Measurements from ENCODE around the gene GPBAR1.
A peak's percentile ranks its signal among the peaks of the same experiment; 100 is the strongest.

GPBAR1 gene

DNA sequence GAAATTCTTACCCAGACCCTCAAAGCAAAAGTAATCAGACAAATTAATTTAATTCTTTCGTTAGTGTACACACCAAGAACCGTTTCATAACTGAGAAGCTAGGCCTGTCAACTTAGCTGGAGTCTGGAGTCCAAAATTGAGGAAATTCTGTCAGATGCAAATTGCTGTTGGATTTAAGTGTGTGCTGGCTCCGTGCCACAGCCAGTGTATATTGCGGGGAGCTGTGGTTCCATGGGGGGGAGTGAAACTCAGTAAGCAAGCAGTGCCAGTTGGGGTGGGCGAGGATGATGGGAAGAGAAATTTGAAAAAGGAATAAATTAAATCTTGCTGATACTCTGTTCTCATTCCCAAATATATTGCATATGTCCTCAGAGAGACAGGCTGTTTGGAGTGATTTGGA is 39.8 kb upstream of the GPBAR1 start:
- TF ChIP-seq, protein P1, sequence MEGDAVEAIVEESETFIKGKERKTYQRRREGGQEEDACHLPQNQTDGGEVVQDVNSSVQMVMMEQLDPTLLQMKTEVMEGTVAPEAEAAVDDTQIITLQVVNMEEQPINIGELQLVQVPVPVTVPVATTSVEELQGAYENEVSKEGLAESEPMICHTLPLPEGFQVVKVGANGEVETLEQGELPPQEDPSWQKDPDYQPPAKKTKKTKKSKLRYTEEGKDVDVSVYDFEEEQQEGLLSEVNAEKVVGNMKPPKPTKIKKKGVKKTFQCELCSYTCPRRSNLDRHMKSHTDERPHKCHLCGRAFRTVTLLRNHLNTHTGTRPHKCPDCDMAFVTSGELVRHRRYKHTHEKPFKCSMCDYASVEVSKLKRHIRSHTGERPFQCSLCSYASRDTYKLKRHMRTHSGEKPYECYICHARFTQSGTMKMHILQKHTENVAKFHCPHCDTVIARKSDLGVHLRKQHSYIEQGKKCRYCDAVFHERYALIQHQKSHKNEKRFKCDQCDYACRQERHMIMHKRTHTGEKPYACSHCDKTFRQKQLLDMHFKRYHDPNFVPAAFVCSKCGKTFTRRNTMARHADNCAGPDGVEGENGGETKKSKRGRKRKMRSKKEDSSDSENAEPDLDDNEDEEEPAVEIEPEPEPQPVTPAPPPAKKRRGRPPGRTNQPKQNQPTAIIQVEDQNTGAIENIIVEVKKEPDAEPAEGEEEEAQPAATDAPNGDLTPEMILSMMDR (IDR thresholded peaks at IDR 0.05; ENCODE audit: insufficient read depth, low read length): no peak
- TF ChIP-seq, protein P2, sequence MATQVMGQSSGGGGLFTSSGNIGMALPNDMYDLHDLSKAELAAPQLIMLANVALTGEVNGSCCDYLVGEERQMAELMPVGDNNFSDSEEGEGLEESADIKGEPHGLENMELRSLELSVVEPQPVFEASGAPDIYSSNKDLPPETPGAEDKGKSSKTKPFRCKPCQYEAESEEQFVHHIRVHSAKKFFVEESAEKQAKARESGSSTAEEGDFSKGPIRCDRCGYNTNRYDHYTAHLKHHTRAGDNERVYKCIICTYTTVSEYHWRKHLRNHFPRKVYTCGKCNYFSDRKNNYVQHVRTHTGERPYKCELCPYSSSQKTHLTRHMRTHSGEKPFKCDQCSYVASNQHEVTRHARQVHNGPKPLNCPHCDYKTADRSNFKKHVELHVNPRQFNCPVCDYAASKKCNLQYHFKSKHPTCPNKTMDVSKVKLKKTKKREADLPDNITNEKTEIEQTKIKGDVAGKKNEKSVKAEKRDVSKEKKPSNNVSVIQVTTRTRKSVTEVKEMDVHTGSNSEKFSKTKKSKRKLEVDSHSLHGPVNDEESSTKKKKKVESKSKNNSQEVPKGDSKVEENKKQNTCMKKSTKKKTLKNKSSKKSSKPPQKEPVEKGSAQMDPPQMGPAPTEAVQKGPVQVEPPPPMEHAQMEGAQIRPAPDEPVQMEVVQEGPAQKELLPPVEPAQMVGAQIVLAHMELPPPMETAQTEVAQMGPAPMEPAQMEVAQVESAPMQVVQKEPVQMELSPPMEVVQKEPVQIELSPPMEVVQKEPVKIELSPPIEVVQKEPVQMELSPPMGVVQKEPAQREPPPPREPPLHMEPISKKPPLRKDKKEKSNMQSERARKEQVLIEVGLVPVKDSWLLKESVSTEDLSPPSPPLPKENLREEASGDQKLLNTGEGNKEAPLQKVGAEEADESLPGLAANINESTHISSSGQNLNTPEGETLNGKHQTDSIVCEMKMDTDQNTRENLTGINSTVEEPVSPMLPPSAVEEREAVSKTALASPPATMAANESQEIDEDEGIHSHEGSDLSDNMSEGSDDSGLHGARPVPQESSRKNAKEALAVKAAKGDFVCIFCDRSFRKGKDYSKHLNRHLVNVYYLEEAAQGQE (IDR thresholded peaks at IDR 0.05; ENCODE audit: insufficient replicate concordance, low read depth): no peak
- TF ChIP-seq GABPA (IDR thresholded peaks at IDR 0.05; ENCODE audit: low read depth) (no peak), SPI1 (IDR thresholded peaks at IDR 0.05; ENCODE audit: borderline replicate concordance, low read depth) (no peak), POLR2AphosphoS5 (IDR thresholded peaks at IDR 0.05; ENCODE audit: low read depth) (no peak)
- no peaks in the 10 kb centered on the region for H3K27me3 ChIP-seq (ENCODE audit: insufficient read depth, poor library complexity, severe bottlenecking)
- peak overlapping the region; percentile 92; the same call in 1 of the 2 replicates for H3K4me3 ChIP-seq (replicated peaks; ENCODE audit: insufficient read depth, low read length)
- DNase-seq (ENCODE audit: low read depth in 1 of 2, low spot score in 1 of 2): peak in 1 of 2 experiments; percentile 21
- peak overlapping the region; percentile 97 for H3K27ac ChIP-seq (replicated peaks)

DNA sequence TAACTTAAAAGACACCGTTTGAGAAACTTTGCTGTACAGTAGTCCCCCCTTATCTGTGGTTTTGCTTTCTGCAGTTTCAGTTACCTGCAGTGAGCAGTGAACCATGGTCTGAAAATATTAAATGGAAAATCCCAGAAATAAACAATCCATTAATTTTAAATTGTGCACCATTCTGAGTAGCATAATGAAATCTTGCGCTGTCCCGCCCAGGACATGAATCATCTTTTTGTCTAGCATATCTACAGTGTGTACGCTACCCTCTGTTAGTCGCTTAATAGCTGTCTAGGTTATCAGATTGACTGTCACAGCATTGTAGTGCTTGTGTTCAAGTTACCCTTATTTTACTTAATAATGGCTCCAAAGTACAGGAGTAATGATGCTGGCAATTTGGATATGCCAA is 37.8 kb upstream of the GPBAR1 start:
- TF ChIP-seq SPI1 (IDR thresholded peaks at IDR 0.05; ENCODE audit: borderline replicate concordance, low read depth) (no peak), POLR2AphosphoS5 (IDR thresholded peaks at IDR 0.05; ENCODE audit: low read depth) (no peak), GABPA (IDR thresholded peaks at IDR 0.05; ENCODE audit: low read depth) (no peak)
- TF ChIP-seq, protein P2 (IDR thresholded peaks at IDR 0.05; ENCODE audit: insufficient replicate concordance, low read depth): no peak
- TF ChIP-seq, protein P1 (IDR thresholded peaks at IDR 0.05; ENCODE audit: insufficient read depth, low read length): no peak
- no peak for DNase-seq (ENCODE audit: low read depth in 1 of 2, low spot score in 1 of 2)
- no peak overlapping the region for H3K4me3 ChIP-seq (replicated peaks; ENCODE audit: insufficient read depth, low read length)
- H3K27ac ChIP-seq (replicated peaks): no peak overlapping the region
- H3K27me3 ChIP-seq (ENCODE audit: insufficient read depth, poor library complexity, severe bottlenecking): no peaks in the 10 kb centered on the region

DNA sequence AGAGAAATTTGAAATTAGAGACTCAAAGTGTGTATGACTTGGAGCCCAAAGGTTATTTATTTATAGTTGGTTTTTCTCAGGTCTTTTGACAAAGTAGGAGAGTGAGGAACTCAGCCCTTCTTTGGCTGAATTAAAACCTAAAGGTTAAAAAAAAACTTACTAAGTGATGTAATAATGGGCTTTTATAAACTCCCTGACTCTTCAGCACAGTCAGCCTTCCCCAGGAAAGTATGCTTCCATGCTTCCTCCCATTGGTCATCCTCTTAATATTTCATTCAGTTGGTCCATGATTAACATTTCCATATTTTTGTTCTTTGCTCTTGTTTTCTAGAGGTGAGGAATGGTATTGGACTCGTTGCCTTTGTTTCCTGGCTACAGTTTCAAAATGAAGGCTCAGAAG is 36.6 kb upstream of the GPBAR1 start:
- Histone ChIP-seq H3K27me3 (ENCODE audit: insufficient read depth, poor library complexity, severe bottlenecking) (no peaks in the 10 kb centered on the region), H3K27ac (replicated peaks) (no peak overlapping the region; the same call in 1 of the 2 replicates), H3K4me3 (replicated peaks; ENCODE audit: insufficient read depth, low read length) (no peak overlapping the region)
- DNase-seq (ENCODE audit: low read depth in 1 of 2, low spot score in 1 of 2): no peak
- TF ChIP-seq SPI1 (IDR thresholded peaks at IDR 0.05; ENCODE audit: borderline replicate concordance, low read depth): no peak
- TF ChIP-seq, protein P2 (IDR thresholded peaks at IDR 0.05; ENCODE audit: insufficient replicate concordance, low read depth): no peak
- no peak for TF ChIP-seq POLR2AphosphoS5 (IDR thresholded peaks at IDR 0.05; ENCODE audit: low read depth)
- TF ChIP-seq GABPA (IDR thresholded peaks at IDR 0.05; ENCODE audit: low read depth): no peak

Data from HL-60 (cell line).